Right renal pelvis (tissue), 4 donors: ENCODE data around the gene SNX30. TPM values are rescaled to one million over a fixed set of nuclear protein-coding genes. Genes with fewer than 3 reads are reported as not detected.

ENCODE experiments used
- DNase-seq, 4 donors: peaks; one replicate each; pipeline ENCODE4 v3.0.0-alpha.2; 2013; ENCODE audit warnings: low read depth in 4 of 4, low spot score in 3 of 4, missing footprints in 1 of 4
- polyA plus RNA-seq, 4 donors: library from polyadenylated mRNA; unstranded; fragments of 120-200 nt; gene quantifications; one replicate each; pipeline ENCODE4 v1.2.1, GENCODE V29; 2013; ENCODE audit not compliant: insufficient read length in 4 of 4

SNX30 gene
- polyA plus RNA-seq, 4 donors = 18.0 to 23.0 (median 20.3) TPM

- DNase-seq = no peak
These were observed 162.8 kb downstream of the SNX30 start for GRCh38 chr9:112913326-112913725.

GRCh38 chr9:112914524-112914923 is 164.0 kb downstream of the SNX30 start:
- DNase-seq = no peak

GRCh38 chr9:112917047-112917986 is 166.8 kb downstream of the SNX30 start:
- no peak for DNase-seq

- DNase-seq = no peak
These were observed 167.4 kb downstream of the SNX30 start for GRCh38 chr9:112917987-112918362.

- peak in 1 of 4 donors; percentile 10 for DNase-seq
These were observed 171.0 kb downstream of the SNX30 start for GRCh38 chr9:112921549-112921948.

Other genes starting within 250 kb of the SNX30 start
- 10 to 100 TPM; 28.0 to 39.1 (median 37.7) TPM for gene INIP, start 32.6 kb upstream of the SNX30 start, polyA plus RNA-seq
- gene SLC46A2, start 140.1 kb downstream of the SNX30 start, polyA plus RNA-seq = under 1 TPM; 0.10 to 0.40 (median 0.20) TPM